GM21447 (cell line): Measurements from ENCODE around the gene CRYM.
"Not testable (repeated sequence)": the region's sequence is repeated elsewhere in the genome, so short reads cannot be mapped to it uniquely, and the experiment has no call there.

ENCODE experiments used
- ATAC-seq: cut with Tn5 transposase; IDR thresholded peaks from one replicate; pipeline ENCODE4 v1.9.1; 2021; ENCODE audit not compliant: unreplicated experiment

Gene CRYM

GRCh38 chr16:21250072-21250923 lies 27.8 kb downstream of the CRYM start:
- ATAC-seq: no peak

GRCh38 chr16:21248179-21248578 lies 29.9 kb downstream of the CRYM start:
- not testable (repeated sequence) for ATAC-seq

- ATAC-seq: no peak
Observed at GRCh38 chr16:21244518-21245215, 33.4 kb downstream of the CRYM start.

- ATAC-seq: no peak
Observed at GRCh38 chr16:21242756-21243155, 35.3 kb downstream of the CRYM start.

GRCh38 chr16:21239646-21240045 lies 38.4 kb downstream of the CRYM start:
- no peak for ATAC-seq

GRCh38 chr16:21236831-21237230 lies 41.3 kb downstream of the CRYM start:
- ATAC-seq: no peak

- ATAC-seq: no peak
Observed at GRCh38 chr16:21235199-21235585, 42.9 kb downstream of the CRYM start.

- ATAC-seq: no peak
Observed at GRCh38 chr16:21233521-21234150, 44.5 kb downstream of the CRYM start, which contains the start of gene ANKS4B. TSS of gene ANKS4B (plus strand) at chr16:21233699. CDS start at chr16:21233738, 39 bp downstream.

GRCh38 chr16:21233045-21233520 lies 45.0 kb downstream of the CRYM start:
- ATAC-seq: no peak

GRCh38 chr16:21228361-21228872 lies 49.7 kb downstream of the CRYM start:
- ATAC-seq: no peak

- ATAC-seq: no peak
Observed at GRCh38 chr16:21227866-21228265, 50.2 kb downstream of the CRYM start.

GRCh38 chr16:21226749-21227148 lies 51.3 kb downstream of the CRYM start:
- no peak for ATAC-seq

GRCh38 chr16:21224800-21225199 lies 53.3 kb downstream of the CRYM start:
- ATAC-seq: no peak

- no peak for ATAC-seq
Observed at GRCh38 chr16:21223787-21224186, 54.3 kb downstream of the CRYM start.

- ATAC-seq: no peak
Observed at GRCh38 chr16:21222495-21223337, 55.4 kb downstream of the CRYM start.

GRCh38 chr16:21219551-21219950 lies 58.5 kb downstream of the CRYM start:
- no peak for ATAC-seq

- no peak for ATAC-seq
Observed at GRCh38 chr16:21218153-21218552, 59.9 kb downstream of the CRYM start.

- ATAC-seq: no peak
Observed at GRCh38 chr16:21217121-21217520, 61.0 kb downstream of the CRYM start.

- no peak for ATAC-seq
Observed at GRCh38 chr16:21214086-21214485, 64.0 kb downstream of the CRYM start.

GRCh38 chr16:21211486-21211885 lies 66.6 kb downstream of the CRYM start, which contains the start of gene ZP2:
TSS of gene ZP2 (minus strand) at chr16:21211574. CDS start at chr16:21211547, 27 bp downstream.
- no peak for ATAC-seq
